GM12891 (cell line): ENCODE measurements around the gene MPP3.

Experiments
- PAX5 ChIP-seq: IDR thresholded peaks from 2 replicates; pipeline ENCODE4 v1.6.1; 2011; ENCODE audit warnings: low read length, moderate library complexity, mild to moderate bottlenecking; ENCODE audit not compliant: insufficient read depth, severe bottlenecking
- POLR2A ChIP-seq: IDR thresholded peaks from 2 replicates; pipeline ENCODE4 v1.6.1; 2011; ENCODE audit warnings: low read depth, low read length, control low read depth
- POLR2AphosphoS5 ChIP-seq: IDR thresholded peaks from 2 replicates; pipeline ENCODE4 v1.6.1; 2011; ENCODE audit warnings: low read depth, low read length, control low read depth
- POU2F2 ChIP-seq: IDR thresholded peaks from 2 replicates; pipeline ENCODE4 v1.6.1; 2011; ENCODE audit warnings: low read depth, mild to moderate bottlenecking, control low read depth, low read length, moderate library complexity
- SPI1 ChIP-seq: IDR thresholded peaks from 2 replicates; pipeline ENCODE4 v1.6.1; 2011; ENCODE audit warnings: low read depth, low read length, control low read depth

GRCh38 chr17:43846963-43847371, 14.0 kb upstream of the MPP3 start, which contains the start of gene CD300LG:
- TF ChIP-seq POLR2A (no peak), POLR2AphosphoS5 (no peak), PAX5 (no peak), POU2F2 (no peak), SPI1 (no peak)
